HCT116 (cell line): ENCODE data around the gene PRPF40B. TPM values are rescaled to one million over a fixed set of nuclear protein-coding genes. Genes with fewer than 3 reads are reported as not detected.

Source experiments
- ATAC-seq: fragments of 200-7000 bp; cut with Tn5 transposase; 2 replicates; pipeline ENCODE4 v1.9.1; 2020; ENCODE audit warnings: mild to moderate bottlenecking, moderate library complexity
- BruUV-seq: library from RNA; stranded (reverse); fragments of 400-500 nt; replicated peaks from 2 replicates; lab custom pipeline; 2021; lab: Mats Ljungman, UMichigan
- CTCF ChIA-PET: fragments of 300-600 bp; sonication (Branson Sonifier 250); formaldehyde crosslinking; loops from one replicate; lab custom pipeline; 2021; ENCODE audit warnings: antibody characterized with exemption; lab: Charles Lee
- POLR2A ChIA-PET: fragments of 300-600, 350-600 bp; sonication (Branson Sonifier 250); formaldehyde crosslinking; loops from one replicate; lab custom pipeline; 2021; ENCODE audit warnings: antibody characterized with exemption; lab: Charles Lee
- RAD21 ChIA-PET, 2 experiments: fragments of 300-600 bp; sonication (Branson Sonifier 250); formaldehyde crosslinking; loops; one replicate each; lab custom pipeline; 2023; ENCODE audit warnings: low total read pairs in 2 of 2; ENCODE audit not compliant: uncharacterized antibody in 2 of 2, unreplicated experiment in 2 of 2, low non-redundant PET in 1 of 2; lab: Charles Lee
- DNase-seq: peaks from one replicate; pipeline ENCODE4 v3.0.0-alpha.2; 2010; ENCODE audit warnings: low read depth, low spot score
- H2AFZ ChIP-seq: fragments of 200-600 bp; shearing (Covaris generic), sonication (generic); 2 replicates; pipeline ENCODE4 v1.6.1; 2017; ENCODE audit warnings: low read depth, mixed run types, mixed read lengths, antibody characterized with exemption, low read length; ENCODE audit not compliant: poor library complexity, severe bottlenecking
- H3K27ac ChIP-seq: 2 replicates; pipeline ENCODE4 v1.5.1; 2012; ENCODE audit warnings: low read depth, low read length
- H3K27me3 ChIP-seq: fragments of 200-600 bp; sonication (generic); 2 replicates; pipeline ENCODE4 v1.6.1; 2016; ENCODE audit warnings: mixed run types, low read length, mixed read lengths; ENCODE audit not compliant: insufficient read depth
- H3K36me3 ChIP-seq, 2 experiments: fragments of 200-500 bp in 1 of 2; fragments of 200-600 bp in 1 of 2; sonication (Bioruptor generic) in 1 of 2; sonication (generic) in 1 of 2; 2 replicates each; pipeline versions ENCODE4 v1.5.1 to v1.6.1; 2014 to 2016; ENCODE audit warnings: low read length in 2 of 2, inconsistent platforms in 1 of 2, mixed read lengths in 1 of 2, mixed run types in 1 of 2; ENCODE audit not compliant: insufficient read depth in 2 of 2, control insufficient read depth in 1 of 2
- H3K4me1 ChIP-seq, 2 experiments: fragments of 200-600 bp in 1 of 2; sonication (generic) in 1 of 2; 2 replicates each; pipeline versions ENCODE4 v1.5.1 to v1.6.1; 2012 to 2017; ENCODE audit warnings: low read length in 2 of 2, inconsistent platforms in 1 of 2, mild to moderate bottlenecking in 1 of 2, mixed read lengths in 1 of 2, mixed run types in 1 of 2, moderate library complexity in 1 of 2; ENCODE audit not compliant: insufficient read depth in 2 of 2, control insufficient read depth in 1 of 2
- H3K4me2 ChIP-seq: fragments of 200-600 bp; sonication (generic); 2 replicates; pipeline ENCODE4 v1.6.1; 2017; ENCODE audit warnings: mixed run types, low read length, mixed read lengths
- H3K4me3 ChIP-seq, 2 experiments: fragments of 200-600 bp in 1 of 2; sonication (generic) in 1 of 2; replicated peaks in 1 of 2; 2 replicates each; pipeline ENCODE4 v1.5.1; 2011 to 2016; ENCODE audit warnings: low read length in 2 of 2, control low read depth in 1 of 2, low read depth in 1 of 2, mild to moderate bottlenecking in 1 of 2, mixed read lengths in 1 of 2, mixed run types in 1 of 2
- H3K79me2 ChIP-seq: fragments of 200-600 bp; sonication (generic); 2 replicates; pipeline ENCODE4 v1.6.1; 2017; ENCODE audit warnings: mild to moderate bottlenecking, mixed run types, low read length, moderate library complexity, mixed read lengths; ENCODE audit not compliant: insufficient read depth
- H3K9ac ChIP-seq: fragments of 200-600 bp; sonication (generic); 2 replicates; pipeline ENCODE4 v1.6.1; 2016; ENCODE audit warnings: low read length, mixed read lengths
- H3K9me2 ChIP-seq: fragments of 200-600 bp; sonication (generic), shearing (Covaris generic); 2 replicates; pipeline ENCODE4 v1.6.1; 2017; ENCODE audit warnings: mixed run types, mild to moderate bottlenecking, moderate library complexity; ENCODE audit not compliant: insufficient read depth
- H3K9me3 ChIP-seq, 2 experiments: fragments of 200-500 bp in 1 of 2; fragments of 200-600 bp in 1 of 2; sonication (Bioruptor generic) in 1 of 2; sonication (generic) in 1 of 2; 2 replicates each; pipeline ENCODE4 v1.6.1; 2014 to 2017; ENCODE audit warnings: low read length in 2 of 2, mixed read lengths in 2 of 2, inconsistent platforms in 1 of 2, low read depth in 1 of 2, mild to moderate bottlenecking in 1 of 2, mixed run types in 1 of 2, moderate library complexity in 1 of 2; ENCODE audit not compliant: control insufficient read depth in 1 of 2, insufficient read depth in 1 of 2
- H4K20me1 ChIP-seq: fragments of 200-600 bp; sonication (generic), shearing (Covaris generic); 2 replicates; pipeline ENCODE4 v1.6.1; 2017; ENCODE audit warnings: mixed run types, mild to moderate bottlenecking, moderate library complexity; ENCODE audit not compliant: insufficient read depth
- CBX3 ChIP-seq: IDR thresholded peaks from 2 replicates; pipeline ENCODE4 v1.6.1; 2012; ENCODE audit warnings: low read depth
- ELF1 ChIP-seq: IDR thresholded peaks from 2 replicates; pipeline ENCODE4 v1.6.1; 2012; ENCODE audit warnings: low read depth, borderline replicate concordance
- EZH2 ChIP-seq: fragments of 200-600 bp; sonication (generic); IDR thresholded peaks from 2 replicates; pipeline ENCODE4 v1.6.1; 2017; ENCODE audit warnings: antibody characterized with exemption, mixed run types
- FOSL1 ChIP-seq: IDR thresholded peaks from 2 replicates; pipeline ENCODE4 v1.6.1; 2012; ENCODE audit warnings: low read depth
- JUND ChIP-seq: IDR thresholded peaks from 2 replicates; pipeline ENCODE4 v1.6.1; 2012
- RAD21 ChIP-seq: IDR thresholded peaks from 2 replicates; pipeline ENCODE4 v1.6.1; 2012; ENCODE audit warnings: low read depth, mild to moderate bottlenecking
- SP1 ChIP-seq: IDR thresholded peaks from 2 replicates; pipeline ENCODE4 v1.6.1; 2012; ENCODE audit warnings: low read depth
- SRF ChIP-seq: IDR thresholded peaks from 2 replicates; pipeline ENCODE4 v1.6.1; 2012; ENCODE audit warnings: low read depth
- TCF7L2 ChIP-seq: IDR thresholded peaks from 2 replicates; pipeline ENCODE4 v1.7.0; 2011; ENCODE audit warnings: borderline replicate concordance, inconsistent platforms; ENCODE audit not compliant: insufficient read depth, insufficient read length; ENCODE audit errors: extremely low read depth
- intact Hi-C: fragments of 100-400 bp; cut with micrococcal nuclease; formaldehyde crosslinking; loops from 2 replicates; pipeline ENCODE4 v1.10.0; 2022
- total RNA-seq: library from RNA; stranded (reverse); gene quantifications from one replicate; pipeline ENCODE4 v1.2.1, GENCODE V29; 2021; ENCODE audit not compliant: unreplicated experiment

The PRPF40B gene
- total RNA-seq, 1 experiment from 2014 or later: 29.0 TPM

- no peak for TF ChIP-seq CBX3
- TF ChIP-seq SRF: no peak
- TF ChIP-seq EZH2: no peak
- TF ChIP-seq, all 23 proteins: peak for 0
Measured at GRCh38 chr12:49626836-49627235, 3.5 kb downstream of the PRPF40B start (continued).

GRCh38 chr12:49627752-49628360 is 4.5 kb downstream of the PRPF40B start:
- no peak for ATAC-seq
- no peaks in the 10 kb centered on the region for H3K9me2 ChIP-seq
- TF ChIP-seq RAD21: no peak
- TF ChIP-seq JUND: peak; percentile 62
- TF ChIP-seq ELF1: no peak
- peak; percentile 66 for TF ChIP-seq FOSL1
- no peak for TF ChIP-seq TCF7L2
- TF ChIP-seq SP1: 0 out of 2 replicates have a peak, but pooled peaks have one; percentile 10

More at GRCh38 chr12:49627752-49628360, 4.5 kb downstream of the PRPF40B start:
- no TSS peak for BruUV-seq
- H2AFZ ChIP-seq: no peak overlapping the region
- POLR2A ChIA-PET: no interaction called here
- H3K4me3 ChIP-seq: no peak overlapping the region; a peak in 1 of 4 replicates
- H3K79me2 ChIP-seq: no peaks in the 10 kb centered on the region; the same call in 1 of the 2 replicates
- H3K27ac ChIP-seq: peak overlapping the region; percentile 37; the same call in 1 of the 2 replicates
- CTCF ChIA-PET: interaction anchor here (0.6 to 0.8 kb wide), 3 partner anchors 9 to 269 kb away, joined by 3 read pairs; partner anchors contain the start of gene TMBIM6
- peak overlapping the region; percentile 63 for H3K4me2 ChIP-seq
- RAD21 ChIA-PET: no interaction called here
- peak; percentile 23 for DNase-seq
- no peaks in the 10 kb centered on the region for H4K20me1 ChIP-seq
- H3K36me3 ChIP-seq: no peaks in the 10 kb centered on the region
- H3K9me3 ChIP-seq: no peaks in the 10 kb centered on the region
- H3K4me1 ChIP-seq: peaks cover 15 to 50% of the 10 kb centered on the region in 2 experiments
- intact Hi-C loops: no loop called here
- 0 out of 2 replicates have a peak overlapping the region, but pooled peaks have one; percentile 12 for H3K9ac ChIP-seq
- no peaks in the 10 kb centered on the region for H3K27me3 ChIP-seq
